ENCODE measurements around the gene GPR157. TPM values are rescaled to one million over a fixed set of nuclear protein-coding genes. Genes with fewer than 3 reads are reported as not detected.

Gene GPR157
- total RNA-seq, 1 experiment from 2014 or later = 3.8 TPM

- DNase-seq (ENCODE audit: low read depth) = no peak
Observed at GRCh38 chr1:9088807-9089206, 40.1 kb downstream of the GPR157 start.

GRCh38 chr1:9087411-9088125, 41.3 kb downstream of the GPR157 start:
- no peak for DNase-seq (ENCODE audit: low read depth)

- DNase-seq (ENCODE audit: low read depth) = no peak
Observed at GRCh38 chr1:9086796-9087195, 42.1 kb downstream of the GPR157 start.

DNA sequence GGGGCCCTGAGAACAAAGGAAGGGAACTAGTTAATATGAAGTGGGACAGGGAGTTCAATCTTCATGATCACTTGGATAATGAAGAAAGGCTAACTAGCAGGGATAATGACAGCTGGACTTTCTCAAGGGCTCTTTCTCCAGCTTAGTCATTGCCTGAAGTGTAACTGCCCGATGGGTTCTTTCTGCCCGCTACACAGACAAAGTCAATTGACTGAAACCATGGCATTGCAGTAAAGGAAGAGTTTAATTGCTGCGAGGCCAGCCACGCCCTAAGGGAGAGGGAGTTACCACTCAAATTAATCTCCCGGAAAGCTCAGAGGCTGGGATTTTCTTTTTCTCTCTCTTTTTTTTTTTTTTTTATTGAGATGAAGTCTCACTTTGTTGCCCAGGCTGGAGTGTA, 42.9 kb downstream of the GPR157 start:
- DNase-seq (ENCODE audit: low read depth) = no peak

GRCh38 chr1:9085306-9085940, 43.5 kb downstream of the GPR157 start:
- DNase-seq (ENCODE audit: low read depth) = no peak

- DNase-seq (ENCODE audit: low read depth) = no peak
Observed at GRCh38 chr1:9084906-9085305, 44.0 kb downstream of the GPR157 start.

DNA sequence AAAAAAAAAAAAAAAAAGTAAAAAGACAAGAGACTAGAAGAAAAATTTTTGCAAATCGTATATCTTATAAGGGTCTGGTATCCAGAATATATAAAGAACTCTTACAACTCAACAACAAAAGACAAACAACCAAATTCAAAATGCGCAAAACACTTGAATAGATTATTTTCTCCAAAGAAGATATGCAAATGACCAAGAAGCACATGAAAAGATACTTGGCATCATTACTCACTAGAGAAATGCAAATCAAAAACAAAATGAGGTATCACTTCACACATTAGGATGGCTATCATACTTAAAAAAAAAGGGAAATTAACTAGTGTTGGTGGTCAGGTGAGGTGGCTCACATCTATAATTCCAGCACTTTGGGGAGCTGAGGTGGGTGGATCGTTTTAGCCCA, 47.4 kb downstream of the GPR157 start:
- DNase-seq (ENCODE audit: low read depth) = no peak

- peak; percentile 11 for DNase-seq (ENCODE audit: low read depth)
Observed at GRCh38 chr1:9080705-9081291, 48.1 kb downstream of the GPR157 start.

GRCh38 chr1:9079988-9080704, 48.8 kb downstream of the GPR157 start:
- DNase-seq (ENCODE audit: low read depth) = no peak

DNA sequence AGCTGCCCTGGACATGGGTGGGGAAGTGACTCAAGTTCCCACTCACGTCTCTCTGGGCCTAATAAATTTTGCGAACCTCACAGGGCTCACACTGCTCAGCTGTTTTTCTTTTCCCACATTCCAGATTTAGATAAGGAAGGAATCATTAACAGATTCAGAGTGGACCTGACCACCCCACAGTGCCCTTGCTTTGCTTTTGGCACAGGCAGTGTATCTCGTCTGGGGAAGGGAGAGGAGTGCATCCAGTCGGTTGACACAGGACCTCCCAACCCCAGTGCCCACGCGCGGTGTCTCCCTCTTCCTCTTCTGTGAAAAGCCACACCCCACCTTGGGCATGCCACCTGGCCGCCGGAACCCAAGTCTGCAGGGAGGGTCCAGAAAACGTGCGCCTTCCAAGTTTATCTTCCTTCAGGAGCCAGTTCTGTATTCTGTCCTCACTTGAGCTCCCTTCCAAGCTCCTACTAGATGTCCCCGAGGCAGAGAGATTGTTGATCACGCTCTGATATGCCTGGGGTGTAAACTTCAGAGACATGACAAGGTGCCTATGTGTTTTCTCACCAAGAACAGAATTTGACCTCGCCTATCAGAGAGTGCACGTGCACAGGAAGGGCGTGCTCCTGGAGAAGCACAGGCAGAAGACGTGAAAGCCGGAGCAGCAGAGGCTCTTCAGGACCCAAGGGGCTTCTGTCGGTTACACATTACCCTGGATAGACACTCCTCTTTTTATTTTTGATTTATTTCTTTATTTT, 50.0 kb downstream of the GPR157 start:
- no peak for DNase-seq (ENCODE audit: low read depth)

DNA sequence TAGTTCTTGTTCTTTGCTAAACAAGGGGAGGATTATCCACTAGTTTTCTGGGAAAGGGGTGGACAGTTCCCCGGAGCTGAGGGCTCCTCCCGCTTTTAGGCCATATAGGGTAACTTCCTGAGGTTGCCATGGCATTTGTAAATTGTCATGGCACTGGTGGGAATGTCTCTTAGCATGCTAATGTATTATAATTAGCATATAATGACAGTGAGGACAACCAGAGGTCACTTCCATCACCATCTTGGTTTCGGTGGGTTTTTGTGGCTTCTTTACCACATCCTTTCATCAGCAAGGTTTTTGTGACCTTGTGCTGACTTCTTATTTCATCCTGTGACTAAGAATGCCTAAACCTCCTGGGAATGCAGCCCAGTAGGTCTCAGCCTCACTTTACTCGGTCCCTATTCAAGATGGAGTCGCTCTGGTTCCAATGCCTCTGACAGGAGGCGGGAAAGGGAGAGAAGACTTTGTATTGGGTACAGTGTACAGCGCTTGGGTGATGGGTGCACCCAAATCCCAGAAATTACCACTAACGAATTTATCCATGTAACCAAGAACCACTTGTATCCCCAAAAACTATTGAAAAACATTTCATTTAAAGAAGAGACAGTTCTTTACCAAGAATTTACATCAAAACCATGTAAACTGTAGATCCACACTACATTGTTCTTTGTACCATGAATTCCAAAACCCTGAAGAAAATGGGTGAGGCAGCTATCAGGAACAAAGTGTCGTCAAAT, 50.7 kb downstream of the GPR157 start:
- peak; percentile 83 for DNase-seq (ENCODE audit: low read depth)

- DNase-seq (ENCODE audit: low read depth) = no peak
Observed at GRCh38 chr1:9075022-9075421, 53.9 kb downstream of the GPR157 start.

- DNase-seq (ENCODE audit: low read depth) = no peak
Observed at GRCh38 chr1:9073143-9073542, 55.8 kb downstream of the GPR157 start.

DNA sequence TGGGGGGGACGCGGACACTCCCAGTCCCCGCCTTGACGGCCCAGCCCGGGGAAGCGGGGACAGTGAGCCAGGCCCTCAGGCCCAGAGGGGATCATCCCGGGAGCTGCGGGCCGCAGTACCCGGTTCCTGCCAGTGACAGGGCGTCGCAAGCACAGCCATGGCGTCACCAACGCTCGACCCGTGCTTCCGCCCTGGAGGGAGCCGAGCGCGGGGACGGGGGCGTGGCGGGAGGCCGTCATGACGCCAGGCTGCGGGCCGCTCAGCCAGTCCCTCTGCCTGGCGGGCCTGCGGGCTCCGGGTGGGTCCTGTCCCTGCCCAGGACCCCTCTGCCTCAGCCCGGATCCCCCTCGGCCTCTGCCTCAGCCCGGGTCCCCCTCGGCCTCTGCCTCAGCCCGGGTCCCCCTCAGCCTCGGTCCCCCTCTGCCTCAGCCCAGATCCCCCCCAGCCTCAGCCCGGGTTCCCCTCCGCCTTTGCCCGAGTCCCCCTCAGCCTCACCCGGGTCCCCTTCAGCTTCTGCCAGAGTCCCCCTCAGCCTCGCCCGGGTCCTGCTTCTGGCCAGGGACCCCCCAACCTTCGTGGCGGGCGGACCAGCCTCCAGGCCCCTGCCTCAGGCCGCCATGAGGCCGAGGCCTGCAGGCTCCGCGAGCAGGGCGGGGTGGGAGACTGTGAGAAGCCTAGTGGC, 57.2 kb downstream of the GPR157 start:
- no peak for DNase-seq (ENCODE audit: low read depth)

- no peak for DNase-seq (ENCODE audit: low read depth)
Observed at GRCh38 chr1:9070486-9070885, 58.4 kb downstream of the GPR157 start.

DNA sequence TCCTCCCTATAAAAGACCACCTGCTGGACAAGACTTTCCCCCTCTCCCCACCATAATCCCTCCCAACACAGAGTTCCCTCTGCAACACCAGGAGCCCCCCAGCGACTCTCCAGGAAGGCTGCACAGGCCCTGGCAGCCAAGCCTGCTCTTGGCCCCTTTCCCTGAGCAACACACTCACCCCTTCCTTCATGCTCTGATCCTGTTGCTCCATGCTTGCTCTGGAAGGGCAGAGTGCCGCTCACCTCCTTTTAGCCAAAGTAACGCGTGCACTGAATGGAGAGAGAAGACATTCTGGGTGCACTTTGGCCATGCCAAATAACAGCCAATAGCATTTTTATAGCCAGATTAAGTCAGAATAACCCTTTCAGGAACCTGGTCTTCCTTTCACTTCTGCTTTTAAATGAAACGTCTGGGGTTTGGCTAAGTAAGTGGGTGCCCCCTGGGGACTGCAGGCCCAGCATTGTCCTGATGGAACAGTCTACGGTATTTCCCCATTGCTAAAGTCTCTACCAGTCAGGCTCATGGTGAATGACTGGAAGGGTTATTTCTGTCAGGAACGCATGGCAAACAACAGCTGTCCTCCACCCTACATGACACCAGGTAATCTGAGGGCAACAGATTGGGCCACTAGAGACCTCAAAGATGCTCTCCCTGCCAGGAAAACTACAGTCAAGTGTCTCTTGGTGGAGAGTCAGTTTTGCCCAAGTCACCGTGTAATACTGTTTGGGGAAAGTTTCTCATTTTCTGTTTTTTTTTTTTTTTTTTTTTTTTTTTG, 59.4 kb downstream of the GPR157 start, which contains the start of gene SLC2A5:
Gene SLC2A5 (minus strand): TSS at position 310 of the 775 bp plus-strand sequence. CDS start 99 bp downstream, at position 211.
- DNase-seq (ENCODE audit: low read depth) = no peak

GRCh38 chr1:9068981-9069325, 59.9 kb downstream of the GPR157 start:
- DNase-seq (ENCODE audit: low read depth) = no peak

GRCh38 chr1:9066945-9067807, 61.7 kb downstream of the GPR157 start:
- DNase-seq (ENCODE audit: low read depth) = peak; percentile 13
